DMS153 treated with DMSO at 0.1 percent for 48 hours (cell line): ENCODE results near the gene TRABD.

Experiments used
- DNase-seq: peaks from one replicate; lab custom pipeline; 2025; ENCODE audit not compliant: unreplicated experiment; lab: John Stamatoyannopoulos, UW

The TRABD gene

DNA sequence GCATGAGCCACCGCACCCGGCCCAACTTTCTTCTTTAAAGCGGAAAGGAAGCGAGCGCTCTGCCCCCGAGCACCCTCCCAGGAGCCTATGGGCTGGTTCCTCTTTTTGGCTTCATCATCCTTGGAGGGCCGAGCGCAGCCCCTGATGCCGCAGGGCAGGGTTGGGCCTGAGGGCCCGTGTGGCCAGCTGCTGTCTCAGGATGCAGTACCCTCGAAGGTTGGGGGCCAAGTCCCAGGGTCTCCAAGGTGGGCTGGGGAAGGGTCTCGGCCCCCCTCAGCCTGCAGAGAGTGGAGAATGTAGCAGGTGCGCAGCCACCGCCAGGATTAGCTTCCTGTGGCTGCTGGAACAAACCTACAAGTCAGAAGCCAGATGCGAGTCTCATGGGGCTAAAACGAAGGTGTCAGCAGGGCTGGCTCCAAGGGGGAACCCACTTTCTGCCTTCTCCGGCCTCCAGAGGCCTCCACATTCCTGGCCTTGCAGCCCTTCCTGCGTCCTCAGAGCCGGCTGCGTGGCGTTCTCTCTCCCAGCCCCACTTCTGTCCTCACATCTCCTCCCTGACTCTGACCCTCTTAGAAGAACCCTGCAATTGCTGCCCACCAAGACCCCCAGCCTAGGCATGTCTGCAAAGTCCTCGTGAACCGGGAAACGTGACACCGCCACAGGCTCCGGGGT, 12.3 kb upstream of the TRABD start:
- DNase-seq = no peak

DNA sequence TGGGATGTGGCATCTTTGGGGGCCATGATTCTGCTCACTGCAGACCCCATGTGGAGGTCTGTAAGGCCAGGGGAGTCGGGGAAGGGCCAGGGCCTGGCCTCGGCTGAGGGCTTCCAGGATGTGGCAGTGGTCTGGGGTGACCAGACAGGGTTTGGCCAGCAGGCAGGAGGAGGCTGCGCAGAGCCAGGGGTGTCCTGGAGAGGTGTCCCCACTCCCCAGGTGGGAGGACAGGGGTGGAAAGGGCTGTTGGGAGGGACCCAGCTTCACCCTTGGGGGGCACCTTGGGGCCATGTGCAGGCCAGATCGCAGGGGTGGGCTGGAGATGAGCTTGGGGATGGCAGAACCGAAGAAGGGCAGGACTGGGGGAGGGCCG, 11.7 kb upstream of the TRABD start:
- no peak for DNase-seq

DNA sequence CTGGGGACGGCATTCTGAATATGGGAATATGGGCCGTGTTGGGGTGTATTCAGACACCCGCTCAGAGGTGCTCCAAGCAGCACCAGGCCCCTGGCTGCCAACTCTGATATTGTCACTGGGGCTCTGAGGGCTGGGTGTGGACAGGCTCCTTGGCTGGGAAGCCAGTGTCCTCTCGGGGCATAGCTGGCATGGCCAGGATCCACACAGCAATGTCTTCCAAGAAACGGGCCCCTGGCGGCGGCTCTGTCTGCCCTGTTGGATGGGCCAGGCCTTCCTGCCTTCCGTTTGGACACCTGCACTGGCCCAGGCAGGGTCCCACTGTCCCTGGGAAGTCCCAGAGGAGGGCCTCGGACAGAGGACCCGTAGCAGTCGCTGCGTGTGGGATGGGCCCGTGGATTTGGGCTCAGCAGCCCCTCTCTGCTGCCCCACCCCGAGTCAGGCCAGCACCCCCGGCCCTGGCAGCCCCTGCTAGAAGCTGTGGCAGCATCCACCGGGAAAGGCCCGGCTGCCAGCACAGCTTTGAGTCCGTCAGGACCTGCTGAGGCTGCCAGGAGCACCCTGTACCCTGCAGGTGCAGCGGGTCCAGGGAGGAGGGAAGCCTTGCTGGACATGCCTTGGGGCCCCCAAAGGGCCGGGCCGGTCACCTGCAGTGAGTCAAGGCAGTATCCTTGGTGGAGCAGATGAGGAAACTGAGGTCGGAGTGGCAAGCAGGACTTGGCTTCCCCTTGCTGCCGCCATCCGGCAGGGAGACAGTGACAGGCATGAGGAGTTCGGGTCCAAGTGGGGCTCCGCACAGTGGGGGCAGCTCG, 11.1 kb upstream of the TRABD start:
- DNase-seq = no peak

GRCh38 chr22:50175191-50175461, 10.6 kb upstream of the TRABD start:
- no peak for DNase-seq

DNA sequence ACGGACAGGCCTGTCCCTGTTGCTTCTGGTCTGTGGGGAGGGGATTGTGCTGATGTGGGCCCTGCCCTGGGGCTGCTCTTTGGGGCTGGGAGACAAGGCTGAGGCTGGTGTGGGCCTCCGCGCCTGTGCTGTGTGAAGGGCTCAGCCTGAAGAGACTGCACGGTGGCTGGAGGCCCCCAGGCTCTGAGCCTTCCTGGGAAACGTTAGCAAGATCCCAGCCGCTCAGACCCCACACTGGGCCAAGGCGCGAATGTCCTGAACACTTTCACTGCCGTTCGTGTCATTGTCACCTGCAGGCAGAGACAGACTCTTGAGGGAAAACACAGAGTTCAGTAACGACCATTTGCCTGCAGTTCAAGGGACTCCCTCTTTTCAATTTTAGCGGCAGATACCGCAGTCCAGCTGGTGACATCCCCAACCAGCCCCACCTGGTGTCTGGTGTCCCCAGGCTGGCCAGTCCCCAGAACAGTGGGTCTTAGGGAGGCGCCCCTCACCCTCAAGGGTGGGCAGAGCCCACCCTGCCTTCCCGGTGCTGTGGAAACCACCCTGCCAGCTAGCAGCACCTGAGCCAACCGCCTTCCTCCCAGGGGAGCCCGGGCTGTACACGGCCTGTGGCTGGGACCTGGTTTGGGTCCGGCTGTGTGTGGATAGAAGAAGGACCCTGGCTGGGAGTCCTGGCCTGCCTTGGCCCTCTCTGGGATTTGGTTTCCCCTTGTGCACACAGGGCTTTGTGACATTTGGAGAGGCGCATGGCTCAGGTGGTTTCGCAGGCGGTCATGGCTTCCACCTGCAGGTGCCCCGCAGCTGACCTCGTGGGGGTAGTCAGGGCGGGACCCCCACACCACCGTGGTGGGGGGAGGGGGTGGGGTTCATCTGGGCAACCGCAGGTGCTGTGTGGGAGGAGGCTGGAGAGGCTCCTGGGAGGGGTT, 9.5 kb upstream of the TRABD start:
- DNase-seq = no peak

- no peak for DNase-seq
Measured at GRCh38 chr22:50176850-50177536, 8.7 kb upstream of the TRABD start.

- no peak for DNase-seq
Measured at GRCh38 chr22:50177537-50178470, 7.9 kb upstream of the TRABD start.

DNA sequence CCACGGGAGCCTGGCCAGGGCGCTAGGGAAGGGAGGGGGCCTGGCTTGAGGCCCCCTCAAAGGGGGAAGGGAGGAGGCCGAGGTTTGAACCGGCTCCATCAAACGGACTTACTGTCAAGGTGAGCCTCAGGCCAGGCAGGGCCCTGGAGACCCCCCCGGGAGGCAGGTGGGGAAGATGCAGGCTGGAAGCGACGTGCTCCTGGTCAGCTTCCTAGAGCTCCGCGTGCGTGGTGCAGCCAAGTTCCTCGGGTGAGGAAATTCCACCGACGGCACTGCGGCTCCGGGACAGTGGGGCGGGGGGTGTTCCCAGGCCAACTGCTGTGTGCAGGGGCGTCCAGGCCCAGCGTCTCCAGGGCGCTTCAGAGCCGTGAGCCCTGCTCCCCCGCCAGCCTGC, 7.2 kb upstream of the TRABD start:
- DNase-seq = no peak

GRCh38 chr22:50178871-50179869, 6.5 kb upstream of the TRABD start:
- DNase-seq = no peak

GRCh38 chr22:50179937-50180726, 5.6 kb upstream of the TRABD start:
- no peak for DNase-seq

- DNase-seq = no peak
Measured at GRCh38 chr22:50180727-50181521, 4.8 kb upstream of the TRABD start.

DNA sequence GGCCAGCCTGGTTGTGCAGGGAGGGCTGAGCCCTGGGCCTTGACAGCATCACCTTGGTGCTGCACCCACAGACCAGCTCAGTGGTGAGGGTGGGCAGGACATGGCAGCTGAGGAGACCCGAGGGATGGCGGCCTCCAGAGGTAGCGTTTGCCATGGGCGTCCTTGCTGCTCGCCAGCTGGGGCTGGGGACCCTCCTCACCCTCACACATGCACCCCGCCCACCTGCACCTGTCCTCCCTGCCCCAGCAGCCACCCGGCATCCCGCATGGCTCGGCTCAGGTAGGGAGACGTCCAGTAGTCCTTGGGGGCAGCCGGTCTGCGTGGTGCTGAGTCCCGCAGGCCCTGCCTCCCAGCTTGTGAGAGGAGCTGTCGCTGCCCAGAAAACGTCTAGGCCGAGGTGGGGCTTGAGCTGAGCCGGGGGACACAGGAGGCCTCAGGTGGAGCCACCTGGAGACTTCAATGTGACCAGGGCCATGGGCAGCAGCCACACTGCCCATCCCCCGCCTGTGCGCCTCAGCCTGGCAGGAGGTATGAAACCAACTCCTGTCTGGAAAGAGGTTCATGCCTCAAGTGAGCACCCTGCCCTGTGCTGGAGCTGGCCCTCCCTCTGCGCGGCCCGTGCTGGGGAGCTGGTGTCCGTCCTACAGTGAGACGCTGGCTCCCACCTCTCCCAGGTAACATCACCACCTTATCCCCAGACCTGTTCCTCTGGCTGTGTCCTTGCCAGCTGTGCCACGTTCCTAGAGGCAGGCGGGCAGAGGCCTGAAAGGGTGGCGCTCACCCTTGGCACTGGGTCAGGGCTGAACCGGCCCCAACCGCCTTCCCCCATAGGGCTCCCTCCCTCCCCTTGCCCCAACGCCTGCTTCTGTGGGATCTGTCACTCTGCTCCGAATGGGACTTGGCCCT, 3.3 kb upstream of the TRABD start:
- DNase-seq = no peak

- DNase-seq = no peak
Measured at GRCh38 chr22:50183141-50183971, 2.4 kb upstream of the TRABD start.

GRCh38 chr22:50184004-50184901, 1.5 kb upstream of the TRABD start:
- no peak for DNase-seq
